HG03469 (cell line): ENCODE data around the gene MROH9.
"Not testable (repeated sequence)": the region's sequence is repeated elsewhere in the genome, so short reads cannot be mapped to it uniquely, and the experiment has no call there.

Experiments used
- ATAC-seq: cut with Tn5 transposase; IDR thresholded peaks from one replicate; pipeline ENCODE4 v1.9.1; 2021; ENCODE audit warnings: mild to moderate bottlenecking, moderate library complexity, moderate number of reproducible peaks; ENCODE audit not compliant: unreplicated experiment

Gene MROH9

DNA sequence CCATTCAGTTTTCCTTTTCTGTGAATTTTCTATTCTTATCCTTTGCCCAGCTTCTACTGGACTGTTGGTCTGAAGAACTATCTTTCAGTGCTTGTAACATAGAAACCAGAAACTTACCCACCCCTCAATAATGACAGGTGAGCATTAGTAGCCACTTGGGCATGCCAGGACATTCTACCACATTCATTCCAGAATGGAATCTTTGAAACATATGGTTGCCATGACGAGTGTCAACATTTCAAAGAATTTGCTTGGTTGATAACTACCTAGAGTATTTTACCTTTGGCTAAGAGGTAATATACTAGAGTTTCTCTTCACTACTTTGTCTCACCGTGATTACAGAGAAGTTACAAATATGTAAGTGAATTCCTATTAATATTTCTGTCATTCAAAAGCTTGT is at the start of gene MROH9:
MROH9 (plus strand) TSS at position 304 of the 400 bp plus-strand sequence. CDS start 10,023 bp downstream, outside the sequence.
- ATAC-seq: no peak

- no peak for ATAC-seq
Observed at GRCh38 chr1:170885551-170885950, 49.8 kb upstream of the MROH9 start.

GRCh38 chr1:170886460-170886859 is 48.9 kb upstream of the MROH9 start:
- ATAC-seq: no peak

GRCh38 chr1:170887726-170888125 is 47.6 kb upstream of the MROH9 start:
- no peak for ATAC-seq

- ATAC-seq: no peak
Observed at GRCh38 chr1:170891872-170892271, 43.5 kb upstream of the MROH9 start.

GRCh38 chr1:170893655-170894297 is 41.6 kb upstream of the MROH9 start:
- no peak for ATAC-seq

DNA sequence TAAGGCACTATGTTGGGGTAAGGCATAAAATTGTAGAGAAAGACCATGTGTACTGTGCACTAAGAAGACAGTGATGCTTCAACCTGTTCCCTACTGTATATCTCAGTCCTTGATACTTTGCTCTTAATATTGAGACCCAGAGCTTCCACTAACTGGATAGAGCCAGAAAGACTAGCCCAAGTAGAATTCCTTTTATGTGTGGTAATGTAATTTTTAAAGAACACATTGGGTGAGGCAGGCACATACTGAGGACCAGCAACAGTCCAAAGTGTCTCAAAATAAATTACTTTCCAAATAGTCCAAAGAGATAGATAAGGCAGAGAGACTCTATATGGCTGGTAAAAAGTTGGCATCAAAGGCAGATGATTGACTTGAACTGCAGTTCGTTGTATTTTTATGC is 31.4 kb upstream of the MROH9 start:
- no peak for ATAC-seq

DNA sequence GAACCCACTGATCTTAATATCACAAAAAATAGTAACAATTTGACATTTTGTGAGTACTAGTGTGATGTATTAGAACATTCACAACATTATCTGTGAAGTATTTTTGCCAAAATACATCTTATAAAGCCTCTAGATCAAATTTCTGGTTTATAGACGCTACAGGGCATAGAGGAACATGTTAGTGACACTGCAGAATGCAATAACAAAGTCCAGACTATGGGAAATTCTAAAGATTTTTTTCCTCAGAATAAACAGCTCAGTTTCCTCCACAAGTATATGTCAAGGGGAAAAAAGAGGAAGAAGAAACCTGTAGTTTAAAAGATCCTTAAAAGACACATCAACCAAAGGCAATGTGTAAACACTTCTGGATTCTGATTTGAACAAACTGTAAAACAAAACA is 26.4 kb upstream of the MROH9 start:
- ATAC-seq: no peak

- ATAC-seq: no peak
Observed at GRCh38 chr1:170910273-170910672, 25.1 kb upstream of the MROH9 start.

DNA sequence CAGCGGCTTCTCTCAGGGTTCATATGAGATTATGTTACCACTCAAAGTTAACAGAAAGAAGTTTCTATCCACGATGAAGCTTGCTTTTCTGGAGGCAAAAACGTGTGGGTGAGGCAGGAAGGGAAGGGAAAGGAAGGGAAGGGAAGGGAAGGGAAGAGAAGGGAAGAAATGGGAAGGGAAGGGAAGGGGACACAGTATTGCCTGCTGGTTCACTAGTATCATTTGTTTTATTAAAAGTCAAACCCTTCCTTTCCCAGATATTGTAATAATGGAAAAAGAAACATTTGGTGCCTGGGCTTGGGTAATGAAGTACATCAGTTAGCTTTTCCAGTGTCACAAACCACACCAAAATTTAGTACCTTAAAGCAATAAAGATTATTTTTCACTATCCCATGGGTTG is 18.0 kb upstream of the MROH9 start:
- no peak for ATAC-seq

GRCh38 chr1:170924656-170925055 is 10.7 kb upstream of the MROH9 start:
- ATAC-seq: not testable (repeated sequence)

DNA sequence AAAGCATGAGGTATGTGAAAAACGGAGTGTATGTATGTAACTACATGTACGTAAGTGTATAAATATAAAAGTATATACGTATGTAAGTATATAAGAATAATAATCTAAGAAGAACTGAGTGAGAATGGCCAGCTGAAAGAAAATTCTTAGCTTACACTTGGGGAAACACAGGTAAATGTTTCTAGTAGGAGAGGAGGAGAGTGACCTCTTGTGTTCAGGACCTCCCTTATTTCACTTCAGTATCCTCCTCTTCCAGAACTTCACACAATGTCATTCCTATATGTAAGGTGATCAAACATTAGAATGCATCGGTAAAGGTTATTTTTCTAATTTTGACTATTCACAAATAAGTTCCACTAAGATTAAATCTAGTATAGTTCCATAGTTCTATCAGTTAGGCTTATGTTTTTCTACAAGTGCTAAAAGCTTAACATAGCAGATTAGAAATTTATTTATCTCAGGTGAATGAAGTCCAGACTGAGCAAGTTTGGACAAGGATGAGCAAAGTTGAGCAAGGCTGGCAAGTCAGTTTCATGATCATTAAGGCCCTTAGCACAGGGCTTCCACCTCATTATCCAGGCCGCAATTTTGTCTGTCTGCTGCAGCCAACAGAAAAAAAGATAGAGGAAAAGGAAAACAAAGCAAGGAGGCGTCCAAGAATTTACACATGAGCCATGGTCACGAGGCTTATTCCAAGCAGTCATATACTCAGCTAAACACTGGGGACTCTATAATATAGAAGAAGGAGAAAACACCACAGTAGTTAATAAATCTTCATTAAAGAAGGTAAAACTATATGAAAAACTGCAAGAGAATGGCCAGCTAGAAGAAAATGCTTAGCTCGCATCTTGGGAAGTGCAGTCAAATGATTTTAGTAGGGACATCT is 7.1 kb upstream of the MROH9 start:
- no peak for ATAC-seq

DNA sequence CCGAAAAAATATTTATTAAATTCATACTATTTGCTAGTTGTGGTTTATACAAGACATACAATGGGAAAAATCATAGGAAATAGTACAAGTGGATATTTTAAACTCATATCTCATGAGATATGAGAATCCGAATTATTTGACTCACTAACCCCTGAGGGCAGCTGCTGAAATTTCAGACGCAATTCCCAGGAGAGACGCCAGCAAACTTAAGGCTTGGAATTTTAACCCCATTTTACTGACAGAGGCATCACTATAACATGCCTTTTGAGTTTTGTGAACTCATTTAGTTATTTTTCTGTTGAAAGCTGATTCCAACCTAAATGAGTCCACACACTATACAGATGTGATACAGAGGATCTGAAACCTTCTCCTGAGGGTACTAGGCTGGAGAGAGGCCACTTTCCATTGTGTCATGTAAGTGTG is 5.9 kb upstream of the MROH9 start:
- ATAC-seq: no peak

DNA sequence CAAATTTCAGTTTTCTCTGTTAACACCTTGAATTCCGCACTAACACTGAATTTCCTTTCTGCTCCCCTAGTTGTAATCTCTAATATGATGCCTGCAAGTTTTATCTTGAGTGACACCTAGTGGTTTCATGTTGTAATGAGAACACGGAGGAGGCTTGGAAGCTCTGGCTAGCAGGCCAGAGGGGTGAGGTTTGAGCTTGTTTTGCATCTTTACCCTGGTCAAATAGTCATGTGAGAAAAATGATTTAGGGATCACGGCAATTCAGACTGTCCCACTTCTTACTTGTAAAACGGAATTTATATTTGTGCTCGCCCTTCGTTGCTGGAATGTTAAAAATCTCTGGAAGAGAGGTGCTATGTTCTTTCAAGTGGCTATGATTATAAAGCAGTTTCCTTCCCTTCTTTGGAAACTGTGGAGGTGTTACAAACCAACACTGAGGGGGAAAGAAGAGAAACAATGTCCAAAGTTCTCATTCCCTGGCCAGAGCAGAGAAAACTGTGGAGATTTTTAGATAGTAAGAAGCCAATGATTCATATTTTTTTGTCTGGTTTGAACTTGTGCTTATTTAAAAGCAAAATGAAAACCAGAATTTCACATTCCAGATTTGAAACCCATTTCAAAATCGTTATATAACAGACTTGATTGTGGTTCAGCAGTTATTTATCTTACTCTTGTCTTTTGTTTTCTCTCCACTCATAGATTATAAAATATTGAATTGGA is 5.3 kb upstream of the MROH9 start:
- ATAC-seq: peak; percentile 88

DNA sequence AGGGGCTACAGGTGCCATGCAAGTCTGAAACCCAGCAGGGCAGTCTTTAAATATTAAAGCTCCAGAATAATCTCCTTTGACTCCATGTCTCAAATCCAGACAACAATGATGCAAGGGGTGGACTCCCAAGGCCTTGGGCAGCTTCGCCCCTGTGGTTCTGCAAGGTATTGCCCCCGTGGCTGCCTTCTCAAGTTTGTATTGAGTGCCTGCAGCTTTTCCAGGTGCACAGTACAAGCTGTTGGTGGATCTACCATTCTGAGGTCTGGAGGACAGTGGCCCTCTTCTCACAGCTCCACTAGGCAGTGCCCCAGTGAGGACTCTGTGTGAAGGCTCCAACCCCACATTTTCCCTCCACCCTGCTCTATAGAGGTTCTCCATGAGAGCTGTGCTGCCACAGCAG is 3.7 kb upstream of the MROH9 start:
- ATAC-seq: no peak

GRCh38 chr1:170932236-170932635 is 3.1 kb upstream of the MROH9 start:
- peak; percentile 47 for ATAC-seq

DNA sequence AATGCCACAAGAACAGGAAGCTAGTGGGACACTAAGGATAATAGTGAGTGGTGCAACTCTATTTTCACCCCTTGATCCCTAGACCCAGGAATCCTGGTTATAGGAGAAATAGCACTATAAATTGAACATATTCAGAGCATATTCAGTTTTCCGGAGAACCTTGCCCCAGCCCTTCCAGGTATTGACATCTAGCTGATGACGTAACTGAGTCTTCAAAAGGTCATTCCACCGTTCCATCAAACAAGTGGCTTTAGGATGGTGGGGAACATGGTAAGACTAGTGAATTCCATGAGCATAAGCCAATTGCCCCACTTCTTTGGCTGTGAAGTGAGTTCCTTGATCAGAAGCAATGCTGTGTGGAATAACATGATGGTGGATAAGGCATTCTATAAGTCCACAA is 2.9 kb downstream of the MROH9 start:
- no peak for ATAC-seq

DNA sequence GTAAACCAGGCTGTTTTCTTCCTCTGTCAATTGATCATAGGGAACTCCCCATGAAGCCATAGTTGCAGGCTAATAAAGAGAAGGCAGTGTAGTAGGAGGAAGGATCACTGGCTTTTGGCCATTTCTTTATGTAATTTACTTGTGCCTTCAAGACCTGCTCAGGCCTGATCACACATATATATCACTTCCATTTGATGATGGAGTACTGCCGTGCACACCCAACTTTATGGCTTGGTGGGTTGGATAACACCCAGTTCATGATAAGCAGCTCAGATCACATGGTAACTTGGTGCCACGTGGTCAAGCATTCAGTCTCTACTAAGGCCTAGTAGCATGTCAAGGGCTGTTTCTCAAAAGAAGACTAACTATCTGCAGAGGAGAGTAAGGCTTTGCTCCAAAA is 4.1 kb downstream of the MROH9 start:
- no peak for ATAC-seq

DNA sequence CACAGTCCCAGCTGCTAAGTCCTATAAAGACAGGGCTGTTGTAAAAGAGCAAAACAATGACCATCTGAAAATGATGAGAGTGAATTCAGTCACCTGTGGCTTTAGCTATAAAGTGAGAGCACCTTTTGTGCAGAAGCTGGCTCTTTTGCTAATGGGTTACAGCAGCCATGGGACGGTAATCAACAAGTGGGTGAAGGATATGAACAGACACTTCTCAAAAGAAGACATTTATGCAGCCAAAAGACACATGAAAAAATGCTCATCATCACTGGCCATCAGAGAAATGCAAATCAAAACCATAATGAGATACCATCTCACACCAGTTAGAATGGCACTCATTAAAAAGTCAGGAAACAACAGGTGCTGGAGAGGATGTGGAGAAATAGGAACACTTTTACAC is 16.4 kb downstream of the MROH9 start:
- not testable (repeated sequence) for ATAC-seq

GRCh38 chr1:170959385-170959784 is 24.1 kb downstream of the MROH9 start:
- ATAC-seq: no peak

DNA sequence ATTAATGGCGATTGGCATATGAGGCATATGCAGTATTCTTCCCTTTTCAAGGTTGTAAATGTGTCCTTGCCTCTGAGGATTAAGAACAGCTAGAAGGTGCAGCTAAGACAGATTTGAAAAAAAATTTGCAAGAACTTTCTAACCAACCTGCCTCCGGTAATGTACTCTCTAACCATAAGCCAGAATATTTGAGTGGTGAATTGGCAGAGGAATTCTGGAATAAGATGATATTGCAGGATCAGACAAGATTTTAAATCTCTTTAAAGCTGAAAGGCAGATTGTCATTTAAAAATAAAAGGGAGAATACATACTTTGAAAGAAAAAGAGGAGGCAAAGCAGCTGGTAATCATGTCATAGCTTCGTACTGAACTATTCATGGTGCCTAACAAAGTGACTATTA is 29.2 kb downstream of the MROH9 start:
- ATAC-seq: no peak
